Duodenal mucosa (tissue), 2 donors: ENCODE measurements around the gene SYNJ2.

ENCODE experiments used
- H3K27ac ChIP-seq: one replicate; pipeline ENCODE4 v1.7.0; 2013; ENCODE audit warnings: low read depth, low read length
- H3K27me3 ChIP-seq, 2 donors: one replicate each; pipeline ENCODE4 v1.7.0; 2013; ENCODE audit warnings: low read length in 2 of 2, control low read depth in 1 of 2; ENCODE audit not compliant: insufficient read depth in 2 of 2, control insufficient read depth in 1 of 2
- H3K36me3 ChIP-seq, 2 donors: one replicate each; pipeline ENCODE4 v1.7.0; 2013; ENCODE audit warnings: low read length in 2 of 2, control low read depth in 1 of 2; ENCODE audit not compliant: insufficient read depth in 2 of 2, control insufficient read depth in 1 of 2
- H3K4me1 ChIP-seq, 2 donors: one replicate each; pipeline ENCODE4 v1.7.0; 2013; ENCODE audit warnings: low read length in 2 of 2, control low read depth in 1 of 2; ENCODE audit not compliant: insufficient read depth in 2 of 2, control insufficient read depth in 1 of 2
- H3K4me3 ChIP-seq, 2 donors: one replicate each; pipeline ENCODE4 v1.7.0; 2013; ENCODE audit warnings: low read length in 2 of 2, low read depth in 1 of 2
- H3K9ac ChIP-seq, 2 donors: one replicate each; pipeline ENCODE4 v1.7.0; 2013; ENCODE audit warnings: low read length in 2 of 2, low read depth in 1 of 2
- H3K9me3 ChIP-seq, 2 donors: one replicate each; pipeline ENCODE4 v1.7.0; 2013; ENCODE audit warnings: low read length in 2 of 2, control low read depth in 1 of 2; ENCODE audit not compliant: control insufficient read depth in 1 of 2

The SYNJ2 gene

DNA sequence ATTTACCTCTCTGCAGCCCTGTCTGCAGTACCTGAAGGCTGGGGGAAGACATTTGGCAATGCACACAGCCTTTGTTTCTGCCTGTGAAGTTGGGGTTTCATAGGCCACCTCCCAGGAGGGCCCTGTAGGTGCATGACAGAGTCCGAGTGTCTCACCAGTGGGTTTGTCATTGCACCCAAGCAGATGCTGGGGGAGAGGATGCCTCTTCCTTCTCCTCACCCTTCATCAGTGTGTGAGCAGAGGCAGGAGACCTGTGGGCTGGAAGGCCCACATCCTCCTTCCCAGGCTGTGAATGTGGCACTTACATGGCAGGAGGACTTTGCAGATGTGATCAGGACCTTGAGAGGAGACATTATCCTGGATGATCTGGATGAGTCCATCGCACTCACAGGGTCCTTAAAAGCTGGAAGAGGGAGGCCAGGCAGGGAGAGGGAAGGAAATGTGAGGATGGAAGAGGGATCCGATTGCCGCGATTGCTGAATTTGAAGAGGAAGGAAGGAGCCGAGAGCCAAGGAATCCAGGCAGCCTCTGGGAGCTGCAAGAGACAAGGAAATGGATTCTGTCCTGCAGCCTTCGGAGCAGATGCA lies 30.4 kb downstream of the SYNJ2 start:
- Histone ChIP-seq H3K9ac (no peak overlapping the region), H3K27ac (no peak overlapping the region), H3K4me1 (peaks cover 14 to 20% of the 10 kb centered on the region in 2 donors), H3K27me3 (no peaks in the 10 kb centered on the region), H3K4me3 (no peak overlapping the region), H3K36me3 (no peaks in the 10 kb centered on the region), H3K9me3 (no peaks in the 10 kb centered on the region)

DNA sequence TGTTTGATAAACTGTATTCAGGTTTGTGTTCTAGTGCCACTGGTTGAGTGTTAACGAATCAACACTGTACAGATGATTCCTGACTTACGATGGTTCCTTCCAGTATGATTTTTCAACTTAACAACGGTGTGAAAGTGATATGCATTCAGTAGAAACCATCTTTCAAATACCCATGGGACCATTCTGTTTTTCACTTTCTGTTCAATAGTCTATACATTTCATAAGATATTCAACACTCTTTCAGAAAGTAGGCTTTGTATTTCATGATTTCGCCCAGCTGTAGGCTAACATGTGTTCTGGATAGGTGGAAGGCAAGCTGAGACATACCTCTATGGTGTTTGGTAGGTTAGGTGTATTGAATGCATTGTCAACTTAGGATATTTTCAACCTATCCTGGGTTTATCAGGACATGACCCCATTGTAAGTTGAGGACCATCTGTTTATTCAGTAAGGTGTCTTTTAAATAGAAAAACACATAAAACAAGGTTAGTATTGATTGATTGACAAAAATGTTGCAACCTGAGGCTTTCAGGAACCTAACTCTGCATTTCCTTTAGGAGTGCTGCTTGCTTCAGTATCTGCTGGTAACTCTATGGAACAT lies 32.3 kb downstream of the SYNJ2 start:
- Histone ChIP-seq H3K27ac (no peak overlapping the region), H3K9ac (no peak overlapping the region), H3K36me3 (peaks cover 0 to 11% of the 10 kb centered on the region in 2 donors), H3K9me3 (no peaks in the 10 kb centered on the region), H3K27me3 (no peaks in the 10 kb centered on the region), H3K4me3 (no peak overlapping the region), H3K4me1 (peaks cover 12 to 13% of the 10 kb centered on the region in 2 donors)

DNA sequence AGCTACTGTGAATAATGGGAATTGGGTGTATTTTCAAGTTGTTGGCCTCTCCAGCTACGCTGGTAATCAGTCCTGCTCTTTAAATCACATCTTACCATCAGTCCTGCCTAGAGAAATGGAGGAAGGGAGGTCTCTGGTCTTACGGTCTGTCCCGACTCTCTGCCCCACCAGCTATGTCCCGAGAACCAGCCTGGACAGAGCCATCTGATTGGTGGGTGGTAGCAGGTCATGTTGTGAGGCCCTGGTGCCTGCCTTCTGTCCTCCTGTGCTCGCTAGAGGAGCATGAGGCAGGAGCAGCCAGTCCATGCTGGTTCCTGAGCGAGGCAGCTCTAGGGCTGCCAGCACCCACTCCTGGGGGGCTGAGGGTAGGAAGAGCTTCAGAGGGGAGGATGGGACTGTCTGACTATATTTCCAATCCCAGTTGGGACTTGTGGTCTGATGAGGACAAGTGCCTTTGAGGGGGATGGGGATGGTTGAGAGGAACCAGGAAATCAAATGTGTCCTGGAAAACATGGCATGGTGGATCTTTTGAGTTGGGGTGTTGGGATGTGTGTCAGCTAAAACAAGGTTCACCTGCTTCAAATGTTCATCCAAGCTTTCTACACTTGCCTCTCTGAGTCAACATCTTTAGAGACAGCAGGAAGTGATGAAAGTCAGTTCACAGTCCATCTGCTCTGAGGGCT lies 33.0 kb downstream of the SYNJ2 start:
- H3K4me3 ChIP-seq, result no peak overlapping the region
- H3K27ac ChIP-seq, result no peak overlapping the region
- H3K36me3 ChIP-seq, result peaks cover 0 to 16% of the 10 kb centered on the region in 2 donors
- H3K27me3 ChIP-seq, result no peaks in the 10 kb centered on the region
- no peak overlapping the region for H3K9ac ChIP-seq
- H3K4me1 ChIP-seq, result peaks cover 6 to 9% of the 10 kb centered on the region in 2 donors
- H3K9me3 ChIP-seq, result no peaks in the 10 kb centered on the region

DNA sequence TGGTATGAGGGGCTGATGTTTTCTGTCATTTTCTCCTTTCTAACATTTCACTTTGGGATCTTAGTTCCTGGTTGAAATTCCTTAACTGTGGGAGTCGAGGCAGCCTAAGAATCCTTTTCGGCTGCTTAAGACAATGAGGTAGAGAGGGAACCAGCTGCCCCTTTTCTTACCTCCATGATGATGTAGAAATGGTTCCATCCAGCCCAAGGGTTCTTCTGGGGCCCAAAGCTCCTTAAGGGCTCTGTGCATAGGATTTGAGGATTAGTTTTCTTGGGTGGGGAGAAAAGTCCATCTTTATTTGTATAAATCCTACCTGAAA lies 33.5 kb downstream of the SYNJ2 start:
- peaks cover 5% of the 10 kb centered on the region in 2 donors for H3K4me1 ChIP-seq
- peaks cover 3 to 20% of the 10 kb centered on the region in 2 donors for H3K36me3 ChIP-seq
- no peaks in the 10 kb centered on the region for H3K27me3 ChIP-seq
- no peaks in the 10 kb centered on the region for H3K9me3 ChIP-seq
- H3K9ac ChIP-seq, result no peak overlapping the region
- H3K4me3 ChIP-seq, result no peak overlapping the region
- H3K27ac ChIP-seq, result no peak overlapping the region

DNA sequence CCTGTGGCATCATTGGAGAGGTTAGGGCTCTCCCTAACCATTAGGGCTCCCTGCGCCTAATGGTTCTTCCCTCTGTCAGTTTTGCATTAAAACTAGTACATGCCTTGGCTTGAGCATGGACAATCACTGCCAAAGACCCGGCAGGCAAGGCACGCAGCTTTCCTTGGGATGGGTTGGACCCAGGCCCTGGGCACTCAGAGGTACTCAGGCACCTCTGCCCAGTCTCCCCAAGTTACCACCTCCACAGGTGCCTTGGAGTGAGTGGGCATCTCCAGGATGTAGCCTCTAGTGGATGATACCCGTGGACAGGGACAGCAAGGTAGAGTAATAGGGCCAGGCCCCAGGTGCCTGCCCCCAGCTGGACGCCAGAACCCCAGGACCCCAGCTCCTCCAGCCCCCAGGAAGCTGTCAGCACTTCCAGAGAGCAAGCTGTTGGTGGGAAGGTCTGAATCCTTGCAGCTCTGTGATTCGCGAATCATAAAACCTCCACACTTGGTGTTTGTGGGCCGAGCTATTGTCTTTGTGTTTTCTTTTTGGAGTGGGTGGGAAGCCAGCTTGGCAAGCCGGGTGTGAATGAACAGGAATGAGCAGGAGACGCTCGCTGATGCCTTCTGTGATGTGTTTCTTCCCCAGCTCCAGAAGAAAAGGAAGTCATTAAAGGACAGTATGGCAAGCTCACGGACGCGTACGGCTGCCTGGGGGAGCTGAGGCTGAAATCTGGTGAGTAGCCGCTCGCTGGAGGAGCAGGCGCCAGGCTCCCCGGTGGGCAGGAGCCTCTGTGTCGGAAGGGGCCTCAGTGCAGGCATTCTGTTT lies 35.1 kb downstream of the SYNJ2 start:
- no peak overlapping the region for H3K4me3 ChIP-seq
- no peak overlapping the region for H3K27ac ChIP-seq
- H3K9me3 ChIP-seq, result no peaks in the 10 kb centered on the region
- H3K36me3 ChIP-seq, result peaks cover 7 to 26% of the 10 kb centered on the region in 2 donors
- H3K27me3 ChIP-seq, result no peaks in the 10 kb centered on the region
- no peak overlapping the region for H3K9ac ChIP-seq
- H3K4me1 ChIP-seq, result peaks cover 0 to 5% of the 10 kb centered on the region in 2 donors

DNA sequence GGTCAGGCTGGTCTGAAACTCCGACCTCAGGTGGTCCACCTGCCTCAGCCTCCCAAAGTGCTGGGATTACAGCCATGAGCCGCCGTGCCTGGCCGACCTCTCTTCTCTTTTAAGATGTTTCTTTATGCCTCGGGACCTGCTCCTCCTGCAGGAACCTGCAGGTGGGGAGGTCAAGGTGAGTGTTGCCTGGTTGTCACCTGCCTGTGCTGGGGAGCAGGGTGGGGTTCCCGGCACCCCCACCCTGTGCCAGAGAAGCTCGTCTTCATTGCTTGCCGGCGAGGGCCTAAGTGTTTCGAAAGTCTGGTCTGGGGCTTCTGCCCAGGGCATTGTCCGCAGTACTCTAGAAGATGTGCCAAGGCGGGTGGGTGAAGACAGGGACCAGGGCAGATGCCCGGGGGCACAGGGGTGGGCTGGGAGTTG lies 36.0 kb downstream of the SYNJ2 start:
- no peak overlapping the region for H3K27ac ChIP-seq
- no peak overlapping the region for H3K4me3 ChIP-seq
- H3K27me3 ChIP-seq, result no peaks in the 10 kb centered on the region
- H3K4me1 ChIP-seq, result no peaks in the 10 kb centered on the region
- no peaks in the 10 kb centered on the region for H3K9me3 ChIP-seq
- peaks cover 7 to 30% of the 10 kb centered on the region in 2 donors for H3K36me3 ChIP-seq
- H3K9ac ChIP-seq, result no peak overlapping the region

DNA sequence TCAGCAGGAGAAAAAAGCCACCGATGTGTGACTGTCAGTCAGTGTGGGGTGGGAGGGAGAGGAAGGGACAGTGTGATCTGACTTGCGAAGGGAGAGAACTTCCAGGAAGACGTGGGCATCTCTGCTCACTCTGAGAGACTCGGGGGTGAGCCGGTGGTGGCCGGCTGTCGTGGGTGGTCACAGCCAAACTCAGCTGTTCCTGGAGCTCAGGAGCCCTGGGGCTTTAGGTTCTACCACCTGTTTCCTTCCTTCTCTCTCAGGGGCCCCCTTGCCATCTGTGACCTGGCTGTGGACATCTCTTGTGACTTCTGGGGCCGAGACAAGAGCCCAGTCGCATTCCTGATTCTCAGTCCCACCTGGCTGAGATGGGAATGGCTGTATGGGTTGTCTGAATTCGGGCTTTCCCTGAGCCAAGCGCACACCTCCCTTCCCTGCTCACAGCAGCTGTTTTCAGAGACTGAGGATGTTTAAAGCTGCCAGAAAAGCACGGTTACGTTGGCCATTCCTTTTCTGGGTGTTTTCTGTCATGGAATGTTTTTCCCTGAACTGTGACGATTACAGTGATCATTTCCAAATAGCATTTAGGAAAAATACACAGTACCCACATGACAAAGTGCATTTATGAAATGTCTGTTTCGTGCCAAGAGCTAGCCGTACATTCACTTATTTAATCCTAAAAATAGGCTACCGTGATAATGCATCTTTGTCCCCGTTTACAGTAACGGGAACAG lies 36.5 kb downstream of the SYNJ2 start:
- no peaks in the 10 kb centered on the region for H3K9me3 ChIP-seq
- no peaks in the 10 kb centered on the region for H3K27me3 ChIP-seq
- no peak overlapping the region for H3K4me3 ChIP-seq
- H3K27ac ChIP-seq, result no peak overlapping the region
- H3K36me3 ChIP-seq, result peaks cover 7 to 31% of the 10 kb centered on the region in 2 donors
- H3K9ac ChIP-seq, result no peak overlapping the region
- H3K4me1 ChIP-seq, result no peaks in the 10 kb centered on the region

DNA sequence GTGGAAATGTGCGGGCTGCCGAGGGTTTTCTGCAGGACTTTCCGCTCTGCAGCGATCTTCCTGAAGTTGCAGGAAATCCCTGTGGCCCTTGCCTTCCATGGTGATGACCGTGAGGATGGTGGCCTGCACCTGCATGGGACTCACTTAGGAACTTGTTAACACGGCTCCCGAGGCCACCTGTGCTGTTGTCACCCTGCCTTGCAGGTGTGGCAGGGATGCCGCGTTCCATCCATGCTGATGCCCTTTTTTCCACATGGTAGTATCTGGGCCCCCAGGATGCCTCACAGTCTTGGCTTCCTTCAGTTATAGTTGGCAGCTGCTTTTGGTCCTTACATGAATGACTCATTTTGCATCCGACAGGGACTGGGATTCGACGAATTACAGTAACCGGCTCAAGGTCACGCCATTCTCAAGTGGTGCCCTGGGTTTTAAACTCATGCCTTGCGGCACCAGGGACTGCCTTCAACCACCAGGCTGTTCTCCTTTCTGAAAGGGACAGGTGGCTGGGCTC lies 37.2 kb downstream of the SYNJ2 start:
- Histone ChIP-seq H3K36me3 (peaks cover 7 to 31% of the 10 kb centered on the region in 2 donors), H3K27ac (no peak overlapping the region), H3K27me3 (no peaks in the 10 kb centered on the region), H3K9ac (no peak overlapping the region), H3K4me3 (no peak overlapping the region), H3K4me1 (no peaks in the 10 kb centered on the region), H3K9me3 (no peaks in the 10 kb centered on the region)

DNA sequence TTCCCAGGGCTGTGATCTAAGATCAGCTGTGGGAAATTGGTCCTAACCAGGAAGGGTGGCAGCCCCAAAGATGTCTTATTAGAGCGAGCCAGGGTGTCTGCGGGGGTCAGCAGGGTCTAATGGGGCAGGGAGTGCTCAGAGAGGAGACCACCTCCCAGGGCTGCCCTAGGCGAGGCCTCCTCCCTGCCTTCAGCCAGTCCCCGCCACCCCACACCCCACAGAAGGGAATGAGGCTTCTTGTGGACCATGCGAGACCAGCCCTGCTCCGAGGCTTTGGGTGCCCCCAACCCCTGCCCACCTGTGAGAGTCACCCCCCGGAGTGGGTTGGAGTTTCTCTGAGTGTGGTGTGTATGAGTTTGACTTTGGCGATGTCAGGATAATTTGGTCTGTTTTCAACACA lies 37.8 kb downstream of the SYNJ2 start:
- Histone ChIP-seq H3K36me3 (peaks cover 7 to 31% of the 10 kb centered on the region in 2 donors), H3K27me3 (no peaks in the 10 kb centered on the region), H3K4me3 (no peak overlapping the region), H3K9ac (no peak overlapping the region), H3K4me1 (no peaks in the 10 kb centered on the region), H3K9me3 (no peaks in the 10 kb centered on the region), H3K27ac (no peak overlapping the region)
